Loucy (cell line): ENCODE measurements around the gene OR52K2.

Source experiments
- H2AFZ ChIP-seq: fragments of 200-600 bp; sonication (generic); 2 replicates; pipeline ENCODE4 v1.6.0; 2016; ENCODE audit warnings: antibody characterized with exemption, mild to moderate bottlenecking, low read length, moderate library complexity
- H3F3A ChIP-seq: fragments of 200-600 bp; 2 replicates; pipeline ENCODE4 v1.6.0; 2016; ENCODE audit warnings: antibody characterized with exemption, low read depth, mild to moderate bottlenecking
- H3K27me3 ChIP-seq: fragments of 200-600 bp; sonication (generic); 2 replicates; pipeline ENCODE4 v1.6.1; 2014; ENCODE audit warnings: low read length, mild to moderate bottlenecking; ENCODE audit not compliant: insufficient read depth, poor library complexity, severe bottlenecking
- H3K36me3 ChIP-seq: fragments of 200-600 bp; sonication (generic); 2 replicates; pipeline ENCODE4 v1.6.1; 2016; ENCODE audit warnings: low read length; ENCODE audit not compliant: insufficient read depth
- H3K4me1 ChIP-seq: fragments of 200-600 bp; sonication (generic); 2 replicates; pipeline ENCODE4 v1.5.1; 2014; ENCODE audit warnings: low read length, mild to moderate bottlenecking; ENCODE audit not compliant: insufficient read depth, poor library complexity, severe bottlenecking
- H3K4me2 ChIP-seq: fragments of 200-600 bp; sonication (generic); 2 replicates; pipeline ENCODE4 v1.6.0; 2014; ENCODE audit warnings: antibody characterized with exemption, low read length, low read depth, mild to moderate bottlenecking; ENCODE audit not compliant: poor library complexity, severe bottlenecking
- H3K4me3 ChIP-seq: fragments of 200-600 bp; sonication (generic); 2 replicates; pipeline ENCODE4 v1.5.1; 2014; ENCODE audit warnings: low read length, mild to moderate bottlenecking, mixed read lengths; ENCODE audit not compliant: poor library complexity, severe bottlenecking
- H3K79me2 ChIP-seq: fragments of 200-600 bp; sonication (generic); 2 replicates; pipeline ENCODE4 v1.6.1; 2014; ENCODE audit warnings: low read length; ENCODE audit not compliant: insufficient read depth
- H3K9ac ChIP-seq: fragments of 200-600 bp; sonication (generic); 2 replicates; pipeline ENCODE4 v1.6.0; 2014; ENCODE audit warnings: mild to moderate bottlenecking, low read depth, low read length, moderate library complexity; ENCODE audit not compliant: poor library complexity, severe bottlenecking
- H3K9me2 ChIP-seq: fragments of 200-600 bp; sonication (generic); replicated peaks from 2 replicates; pipeline ENCODE4 v1.6.1; 2016; ENCODE audit warnings: low read depth, low read length, mixed read lengths
- H3K9me3 ChIP-seq: fragments of 200-600 bp; sonication (generic); 2 replicates; pipeline ENCODE4 v1.6.1; 2014; ENCODE audit warnings: mild to moderate bottlenecking, antibody characterized with exemption, low read length, low read depth; ENCODE audit not compliant: insufficient read depth
- H4K20me1 ChIP-seq: fragments of 200-600 bp; sonication (generic); 2 replicates; pipeline ENCODE4 v1.6.0; 2014; ENCODE audit warnings: antibody characterized with exemption, low read length, mild to moderate bottlenecking; ENCODE audit not compliant: insufficient read depth, poor library complexity, severe bottlenecking
- EZH2phosphoT487 ChIP-seq: fragments of 200-600 bp; IDR thresholded peaks from 2 replicates; pipeline ENCODE4 v1.6.1; 2018; ENCODE audit warnings: antibody characterized with exemption, mild to moderate bottlenecking, moderate library complexity, borderline replicate concordance
- TF ChIP-seq, protein P1 (sequence below): fragments of 200-600 bp; sonication (generic); conservative IDR thresholded peaks from 2 replicates; pipeline ENCODE4 v1.5.1; 2014; ENCODE audit warnings: mild to moderate bottlenecking, antibody characterized with exemption, low read length

The OR52K2 gene

DNA sequence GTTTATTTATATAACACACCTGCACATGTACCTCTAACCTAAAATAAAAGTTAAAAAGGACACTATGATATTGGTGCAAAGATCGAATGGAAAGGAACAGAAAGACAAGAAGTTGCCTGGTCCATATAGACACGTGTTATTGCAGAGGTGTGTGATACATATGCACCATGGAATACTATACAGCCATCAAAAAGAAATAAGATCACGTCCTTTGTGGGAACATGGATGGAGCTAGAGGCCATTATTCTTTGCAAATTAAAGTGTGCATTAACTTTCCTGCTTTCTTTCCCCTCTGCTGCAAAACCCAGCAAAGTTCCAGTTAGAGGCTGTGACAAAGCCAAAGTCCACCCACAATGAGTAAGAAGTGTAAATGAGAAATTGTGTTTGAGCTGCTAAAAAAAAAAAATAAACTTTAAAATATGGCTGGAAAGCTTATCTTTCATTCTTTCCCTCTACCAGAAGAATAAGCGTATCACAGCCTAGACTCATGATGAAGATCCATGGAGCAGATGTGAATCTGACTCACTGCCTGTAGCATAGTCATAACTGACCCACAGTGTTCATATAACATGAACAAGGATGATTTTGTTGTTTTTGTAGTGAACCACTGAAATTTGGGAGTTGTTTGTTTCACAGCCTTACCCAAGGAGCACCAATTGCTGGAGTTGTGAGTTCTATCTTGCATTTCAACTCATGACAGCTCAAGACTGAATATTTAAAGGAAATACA is 42.9 kb downstream of the OR52K2 start:
- no peaks in the 10 kb centered on the region for H3K9me3 ChIP-seq
- H3K4me3 ChIP-seq, result no peak overlapping the region
- no peak overlapping the region for H3K4me2 ChIP-seq
- no peak overlapping the region for H2AFZ ChIP-seq
- no peak overlapping the region for H3K9ac ChIP-seq
- no peaks in the 10 kb centered on the region for H3K79me2 ChIP-seq
- H3K27me3 ChIP-seq, result peaks cover 9% of the 10 kb centered on the region
- H4K20me1 ChIP-seq, result no peaks in the 10 kb centered on the region
- no peaks in the 10 kb centered on the region for H3K9me2 ChIP-seq
- H3K4me1 ChIP-seq, result peaks cover 4% of the 10 kb centered on the region
- no peaks in the 10 kb centered on the region for H3K36me3 ChIP-seq
- no peak for TF ChIP-seq EZH2phosphoT487
- TF ChIP-seq, protein P1, sequence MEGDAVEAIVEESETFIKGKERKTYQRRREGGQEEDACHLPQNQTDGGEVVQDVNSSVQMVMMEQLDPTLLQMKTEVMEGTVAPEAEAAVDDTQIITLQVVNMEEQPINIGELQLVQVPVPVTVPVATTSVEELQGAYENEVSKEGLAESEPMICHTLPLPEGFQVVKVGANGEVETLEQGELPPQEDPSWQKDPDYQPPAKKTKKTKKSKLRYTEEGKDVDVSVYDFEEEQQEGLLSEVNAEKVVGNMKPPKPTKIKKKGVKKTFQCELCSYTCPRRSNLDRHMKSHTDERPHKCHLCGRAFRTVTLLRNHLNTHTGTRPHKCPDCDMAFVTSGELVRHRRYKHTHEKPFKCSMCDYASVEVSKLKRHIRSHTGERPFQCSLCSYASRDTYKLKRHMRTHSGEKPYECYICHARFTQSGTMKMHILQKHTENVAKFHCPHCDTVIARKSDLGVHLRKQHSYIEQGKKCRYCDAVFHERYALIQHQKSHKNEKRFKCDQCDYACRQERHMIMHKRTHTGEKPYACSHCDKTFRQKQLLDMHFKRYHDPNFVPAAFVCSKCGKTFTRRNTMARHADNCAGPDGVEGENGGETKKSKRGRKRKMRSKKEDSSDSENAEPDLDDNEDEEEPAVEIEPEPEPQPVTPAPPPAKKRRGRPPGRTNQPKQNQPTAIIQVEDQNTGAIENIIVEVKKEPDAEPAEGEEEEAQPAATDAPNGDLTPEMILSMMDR, result no peak
- no peaks in the 10 kb centered on the region for H3F3A ChIP-seq

DNA sequence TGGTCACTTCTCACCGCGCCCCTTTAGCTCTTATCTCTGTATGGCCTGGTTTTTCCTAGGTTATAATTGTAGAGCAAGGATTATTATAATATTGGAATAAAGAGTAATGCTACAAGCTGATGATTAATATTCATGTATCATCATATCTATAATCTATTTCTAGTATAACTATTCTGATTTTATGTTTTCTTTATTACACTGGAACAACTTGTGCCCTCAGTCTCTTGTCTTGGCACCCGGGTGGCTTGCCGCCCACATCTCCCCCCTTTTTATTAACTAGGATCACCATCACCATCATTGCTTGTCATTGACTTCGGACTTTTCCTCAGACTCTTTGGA is 44.4 kb downstream of the OR52K2 start:
- TF ChIP-seq EZH2phosphoT487, result no peak
- Histone ChIP-seq H2AFZ (no peak overlapping the region), H3K36me3 (no peaks in the 10 kb centered on the region), H3K9ac (no peak overlapping the region), H3K27me3 (peaks cover 6% of the 10 kb centered on the region), H3K4me3 (no peak overlapping the region), H4K20me1 (no peaks in the 10 kb centered on the region), H3K79me2 (no peaks in the 10 kb centered on the region), H3K9me2 (no peaks in the 10 kb centered on the region), H3F3A (no peaks in the 10 kb centered on the region), H3K9me3 (no peaks in the 10 kb centered on the region), H3K4me1 (peaks cover 4% of the 10 kb centered on the region), H3K4me2 (no peak overlapping the region)

DNA sequence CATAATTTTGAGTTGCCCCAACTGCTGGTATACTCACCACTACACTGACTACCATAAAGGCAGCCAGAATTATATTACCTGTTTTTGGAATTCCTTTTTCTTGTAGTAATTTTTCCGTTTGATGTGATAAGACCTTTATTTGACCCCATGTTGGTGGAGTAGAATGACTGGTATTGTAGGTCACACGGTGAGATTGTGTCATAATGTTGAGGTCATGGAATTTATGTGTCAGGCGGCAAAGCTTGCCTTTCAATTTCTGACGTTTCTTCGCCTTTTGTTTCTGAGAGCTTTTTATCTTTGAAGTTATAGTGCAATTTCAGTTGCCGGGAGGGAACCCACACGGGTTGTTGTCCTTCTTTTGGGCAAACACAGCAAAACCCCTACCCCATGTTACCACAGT is 46.4 kb downstream of the OR52K2 start:
- TF ChIP-seq, protein P1, result no peak
- no peak for TF ChIP-seq EZH2phosphoT487
- no peak overlapping the region for H3K4me2 ChIP-seq

DNA sequence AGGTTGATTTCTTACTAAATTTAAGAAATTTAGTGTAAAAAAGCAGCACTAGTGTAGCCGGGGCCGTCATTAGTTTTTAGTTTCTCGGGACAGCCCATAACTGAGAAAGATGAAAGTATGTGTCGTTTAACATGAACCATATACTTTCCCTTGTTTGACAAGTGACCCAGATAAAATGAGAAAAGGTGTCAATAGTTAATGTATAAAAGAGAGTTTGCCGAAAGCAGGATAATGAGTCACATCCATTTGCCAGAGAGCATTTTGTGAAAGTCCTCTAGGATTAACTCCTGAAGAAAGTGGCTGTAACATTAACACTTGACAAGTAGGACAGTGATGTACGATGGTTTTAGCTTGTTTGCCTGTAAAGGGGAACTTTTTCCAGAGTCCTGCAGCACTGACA is 46.9 kb downstream of the OR52K2 start:
- Histone ChIP-seq H3K4me3 (no peak overlapping the region), H4K20me1 (no peaks in the 10 kb centered on the region), H3K9me2 (no peaks in the 10 kb centered on the region), H3K27me3 (peaks cover 6% of the 10 kb centered on the region), H3K9ac (no peak overlapping the region), H3K4me2 (no peak overlapping the region), H3K4me1 (peaks cover 4% of the 10 kb centered on the region), H3K79me2 (no peaks in the 10 kb centered on the region), H3F3A (no peaks in the 10 kb centered on the region), H2AFZ (no peak overlapping the region), H3K36me3 (no peaks in the 10 kb centered on the region), H3K9me3 (no peaks in the 10 kb centered on the region)
- TF ChIP-seq, protein P1, result no peak
- TF ChIP-seq EZH2phosphoT487, result no peak

More for the DNA sequence above, 46.4 kb downstream of the OR52K2 start:
- Histone ChIP-seq H3K9me2 (no peaks in the 10 kb centered on the region), H3K9ac (no peak overlapping the region), H3K4me1 (peaks cover 4% of the 10 kb centered on the region), H3K9me3 (no peaks in the 10 kb centered on the region), H3F3A (no peaks in the 10 kb centered on the region), H3K36me3 (no peaks in the 10 kb centered on the region), H2AFZ (no peak overlapping the region), H3K4me3 (no peak overlapping the region), H3K79me2 (no peaks in the 10 kb centered on the region), H4K20me1 (no peaks in the 10 kb centered on the region), H3K27me3 (peaks cover 6% of the 10 kb centered on the region)
